Skeletal muscle tissue (tissue), 5 donors: Measurements from ENCODE around the gene HEBP2. TPM values are rescaled to one million over a fixed set of nuclear protein-coding genes. Genes with fewer than 3 reads are reported as not detected.

ENCODE experiments used
- H3K27ac ChIP-seq: one replicate; pipeline ENCODE4 v1.7.0; 2013; ENCODE audit warnings: mild to moderate bottlenecking, low read depth, low read length, inconsistent platforms
- H3K27me3 ChIP-seq, 3 donors: one replicate each; pipeline ENCODE4 v1.7.0; 2013; ENCODE audit warnings: low read length in 3 of 3; ENCODE audit not compliant: control insufficient read depth in 3 of 3, insufficient read depth in 3 of 3
- H3K36me3 ChIP-seq, 3 donors: one replicate each; pipeline ENCODE4 v1.7.0; 2013; ENCODE audit warnings: low read length in 3 of 3; ENCODE audit not compliant: control insufficient read depth in 3 of 3, insufficient read depth in 3 of 3
- H3K4me1 ChIP-seq, 3 donors: one replicate each; pipeline ENCODE4 v1.7.0; 2013; ENCODE audit warnings: low read length in 3 of 3, mild to moderate bottlenecking in 3 of 3; ENCODE audit not compliant: control insufficient read depth in 3 of 3, insufficient read depth in 3 of 3
- H3K4me3 ChIP-seq, 3 donors: one replicate each; pipeline ENCODE4 v1.7.0; 2013; ENCODE audit warnings: low read length in 3 of 3
- H3K9ac ChIP-seq, 3 donors: one replicate each; pipeline ENCODE4 v1.7.0; 2013; ENCODE audit warnings: low read length in 3 of 3, mild to moderate bottlenecking in 3 of 3, moderate library complexity in 2 of 3, low read depth in 1 of 3
- H3K9me3 ChIP-seq, 3 donors: one replicate each; pipeline ENCODE4 v1.7.0; 2013; ENCODE audit warnings: low read length in 3 of 3; ENCODE audit not compliant: control insufficient read depth in 3 of 3
- small RNA-seq: library from RNA; depleted of rRNA; stranded (forward); fragments of <200 nt; gene quantifications from one replicate; pipeline ENCODE3, GENCODE V24; 2014
- total RNA-seq: library from RNA; depleted of rRNA; stranded (reverse); fragments of >200 nt; gene quantifications from one replicate; pipeline ENCODE4 v1.2.3, GENCODE V29; 2014
- donor health status: Osteomylitis.

Gene HEBP2
- total RNA-seq, 1 donor from 2014 or later = 6.8 TPM

DNA sequence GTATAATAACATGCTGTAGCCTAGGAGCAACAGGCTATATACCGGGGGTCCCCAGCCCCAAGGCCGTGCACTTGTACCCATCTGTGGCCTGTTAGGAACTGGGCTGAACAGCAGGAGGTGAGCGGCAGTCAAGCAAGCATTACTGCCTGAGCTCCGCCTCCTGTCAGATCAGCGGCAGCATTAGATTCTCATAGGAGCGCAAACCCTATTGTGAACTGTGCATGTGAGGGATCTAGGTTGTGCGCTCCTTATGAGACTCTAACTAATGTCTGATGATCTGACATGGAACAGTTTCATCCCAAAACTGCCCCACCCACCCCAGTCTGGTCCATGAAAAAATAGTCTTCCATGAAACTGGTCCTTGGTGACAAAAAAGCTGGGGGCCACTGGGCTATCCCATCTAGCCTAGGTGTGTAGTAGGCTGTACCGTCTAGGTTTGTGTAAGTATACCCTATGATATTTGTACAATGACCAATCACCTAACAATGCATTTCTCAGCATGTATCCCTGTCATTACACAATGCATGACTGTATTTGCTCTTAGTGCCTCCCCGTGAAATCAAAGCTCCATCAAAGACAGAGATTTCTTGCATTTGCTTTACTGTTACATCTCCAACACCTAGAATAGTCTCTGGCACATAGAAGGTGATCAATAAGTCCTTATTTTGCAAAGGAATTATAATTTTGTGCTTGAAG lies 64.4 kb downstream of the HEBP2 start:
- Histone ChIP-seq H3K9ac (no peak overlapping the region), H3K9me3 (no peaks in the 10 kb centered on the region), H3K4me1 (no peaks in the 10 kb centered on the region), H3K27ac (no peak overlapping the region), H3K4me3 (no peak overlapping the region), H3K27me3 (no peaks in the 10 kb centered on the region), H3K36me3 (peaks cover 0 to 4% (median 0%) of the 10 kb centered on the region in 3 donors)

Small RNAs within 50 kb of the gene (small RNA-seq; reads per million reads assigned to genes)
- gene AL031003.1 (not detected), gene AL391669.1 (not detected), gene MIR3145 (0.63 reads per million, percentile 68 among the genes with 10 or more reads in this experiment)

Other genes with a start within 250 kb of the HEBP2 start
- gene ARFGEF3, start 242.3 kb upstream of the HEBP2 start, total RNA-seq = 1.0 TPM
- gene PBOV1, start 185.7 kb upstream of the HEBP2 start, total RNA-seq = not detected
- gene SMIM28, start 26.3 kb upstream of the HEBP2 start, total RNA-seq = not detected
- 25.1 TPM for gene NHSL1, start 95.3 kb downstream of the HEBP2 start, total RNA-seq